ENCODE results near the gene SNTG2.

The SNTG2 gene

GRCh38 chr2:1306687-1307516, 356.3 kb downstream of the SNTG2 start:
- Histone ChIP-seq H3K18ac (ENCODE audit: low read length) (peak overlapping the region; percentile 92), H2BK15ac (ENCODE audit: low read length) (peak overlapping the region; percentile 29), H3K23ac (ENCODE audit: low read depth, low read length, poor library complexity) (peak overlapping the region; percentile 59), H2BK5ac (ENCODE audit: low read length) (no peak overlapping the region), H3K4me3 (ENCODE audit: low read length in 2 of 2) (peak overlapping the region in 1 of 2 donors; percentile 67), H2BK120ac (ENCODE audit: low read depth, low read length) (no peak overlapping the region), H3K79me1 (ENCODE audit: low read depth, low read length) (no peaks in the 10 kb centered on the region), H2AK5ac (ENCODE audit: low read depth, low read length) (peak overlapping the region; percentile 68), H3K9me3 (replicated peaks in 1 of 2; ENCODE audit: control insufficient read depth in 2 of 2, insufficient read depth in 1 of 2, low read depth in 1 of 2, low read length in 2 of 2) (peaks cover 0 to 4% of the 10 kb centered on the region in 2 donors), H3K36me3 (replicated peaks in 1 of 2; ENCODE audit: control insufficient read depth in 2 of 2, insufficient read depth in 2 of 2, low read length in 2 of 2) (no peaks in the 10 kb centered on the region), H3K4ac (ENCODE audit: low read length) (peak overlapping the region; percentile 72), H3K4me1 (ENCODE audit: control insufficient read depth in 2 of 2, insufficient read depth in 1 of 2, low read depth in 1 of 2, low read length in 2 of 2) (peaks cover 0 to 9% of the 10 kb centered on the region in 2 donors), H3K27ac (replicated peaks; ENCODE audit: low read length) (no peak overlapping the region), H3K4me2 (ENCODE audit: insufficient read depth, low read length, poor library complexity, severe bottlenecking) (no peak overlapping the region), H3K27me3 (ENCODE audit: control insufficient read depth in 3 of 3, insufficient read depth in 3 of 3, low read depth in 1 of 3, low read length in 3 of 3) (peaks cover 0 to 3% (median 0%) of the 10 kb centered on the region in 3 experiments), H2BK12ac (ENCODE audit: low read length) (peak overlapping the region; percentile 16), H2AFZ (ENCODE audit: low read length) (no peak overlapping the region), H3K9ac (ENCODE audit: low read depth, low read length, poor library complexity) (peak overlapping the region; percentile 64), H4K8ac (ENCODE audit: low read depth, low read length) (peak overlapping the region; percentile 77), H4K91ac (ENCODE audit: low read depth, low read length, poor library complexity) (peak overlapping the region; percentile 87), H3K14ac (ENCODE audit: low read length) (peak overlapping the region; percentile 11)
- DNase-seq (ENCODE audit: low spot score): no peak
- no CpG with 5 or more reads among the region's 17 CpGs for WGBS, 2 donors (ENCODE audit: extremely low coverage in 2 of 2, insufficient read length in 2 of 2, insufficient replicate concordance in 1 of 2)

GRCh38 chr2:1307670-1308069, 357.0 kb downstream of the SNTG2 start:
- H3K9me3 ChIP-seq (replicated peaks in 1 of 2; ENCODE audit: control insufficient read depth in 2 of 2, insufficient read depth in 1 of 2, low read depth in 1 of 2, low read length in 2 of 2): peaks cover 0 to 4% of the 10 kb centered on the region in 2 donors
- H2BK15ac ChIP-seq (ENCODE audit: low read length): no peak overlapping the region
- no peak overlapping the region for H2AK5ac ChIP-seq (ENCODE audit: low read depth, low read length)
- H3K23ac ChIP-seq (ENCODE audit: low read depth, low read length, poor library complexity): no peak overlapping the region
- H3K4me1 ChIP-seq (ENCODE audit: control insufficient read depth in 2 of 2, insufficient read depth in 1 of 2, low read depth in 1 of 2, low read length in 2 of 2): peaks cover 0 to 9% of the 10 kb centered on the region in 2 donors
- no peak overlapping the region for H4K8ac ChIP-seq (ENCODE audit: low read depth, low read length)
- H3K18ac ChIP-seq (ENCODE audit: low read length): no peak overlapping the region
- H3K4me3 ChIP-seq (ENCODE audit: low read length in 2 of 2): no peak overlapping the region
- H3K4ac ChIP-seq (ENCODE audit: low read length): no peak overlapping the region
- no peak overlapping the region for H3K27ac ChIP-seq (replicated peaks; ENCODE audit: low read length)
- H3K27me3 ChIP-seq (ENCODE audit: control insufficient read depth in 3 of 3, insufficient read depth in 3 of 3, low read depth in 1 of 3, low read length in 3 of 3): peaks cover 0 to 3% (median 0%) of the 10 kb centered on the region in 3 experiments
- H3K4me2 ChIP-seq (ENCODE audit: insufficient read depth, low read length, poor library complexity, severe bottlenecking): no peak overlapping the region
- no peaks in the 10 kb centered on the region for H3K36me3 ChIP-seq (replicated peaks in 1 of 2; ENCODE audit: control insufficient read depth in 2 of 2, insufficient read depth in 2 of 2, low read length in 2 of 2)
- no peak overlapping the region for H4K91ac ChIP-seq (ENCODE audit: low read depth, low read length, poor library complexity)
- WGBS, 2 donors (ENCODE audit: extremely low coverage in 2 of 2, insufficient read length in 2 of 2, insufficient replicate concordance in 1 of 2): no CpG with 5 or more reads among the region's 23 CpGs
- H2BK5ac ChIP-seq (ENCODE audit: low read length): no peak overlapping the region
- H2BK12ac ChIP-seq (ENCODE audit: low read length): no peak overlapping the region
- H2BK120ac ChIP-seq (ENCODE audit: low read depth, low read length): no peak overlapping the region
- H3K9ac ChIP-seq (ENCODE audit: low read depth, low read length, poor library complexity): no peak overlapping the region
- no peaks in the 10 kb centered on the region for H3K79me1 ChIP-seq (ENCODE audit: low read depth, low read length)
- no peak overlapping the region for H2AFZ ChIP-seq (ENCODE audit: low read length)
- H3K14ac ChIP-seq (ENCODE audit: low read length): no peak overlapping the region
- no peak for DNase-seq (ENCODE audit: low spot score)

- no peak overlapping the region for H3K4me2 ChIP-seq (ENCODE audit: insufficient read depth, low read length, poor library complexity, severe bottlenecking)
- no peak overlapping the region for H3K14ac ChIP-seq (ENCODE audit: low read length)
- H2AK5ac ChIP-seq (ENCODE audit: low read depth, low read length): no peak overlapping the region
- no peak overlapping the region for H2BK5ac ChIP-seq (ENCODE audit: low read length)
- no peak overlapping the region for H2AFZ ChIP-seq (ENCODE audit: low read length)
- H3K9me3 ChIP-seq (replicated peaks in 1 of 2; ENCODE audit: control insufficient read depth in 2 of 2, insufficient read depth in 1 of 2, low read depth in 1 of 2, low read length in 2 of 2): peaks cover 0 to 4% of the 10 kb centered on the region in 2 donors
- H3K79me1 ChIP-seq (ENCODE audit: low read depth, low read length): no peaks in the 10 kb centered on the region
- H3K36me3 ChIP-seq (replicated peaks in 1 of 2; ENCODE audit: control insufficient read depth in 2 of 2, insufficient read depth in 2 of 2, low read length in 2 of 2): no peaks in the 10 kb centered on the region
- no peak for DNase-seq (ENCODE audit: low spot score)
- no peak overlapping the region for H4K91ac ChIP-seq (ENCODE audit: low read depth, low read length, poor library complexity)
- H3K4me1 ChIP-seq (ENCODE audit: control insufficient read depth in 2 of 2, insufficient read depth in 1 of 2, low read depth in 1 of 2, low read length in 2 of 2): peaks cover 0 to 9% of the 10 kb centered on the region in 2 donors
- H3K4ac ChIP-seq (ENCODE audit: low read length): no peak overlapping the region
- no peak overlapping the region for H2BK15ac ChIP-seq (ENCODE audit: low read length)
- no peak overlapping the region for H3K23ac ChIP-seq (ENCODE audit: low read depth, low read length, poor library complexity)
- H2BK120ac ChIP-seq (ENCODE audit: low read depth, low read length): no peak overlapping the region
- no peak overlapping the region for H3K4me3 ChIP-seq (ENCODE audit: low read length in 2 of 2)
- no peak overlapping the region for H4K8ac ChIP-seq (ENCODE audit: low read depth, low read length)
- peaks cover 0 to 3% (median 0%) of the 10 kb centered on the region in 3 experiments for H3K27me3 ChIP-seq (ENCODE audit: control insufficient read depth in 3 of 3, insufficient read depth in 3 of 3, low read depth in 1 of 3, low read length in 3 of 3)
- no peak overlapping the region for H2BK12ac ChIP-seq (ENCODE audit: low read length)
- H3K27ac ChIP-seq (replicated peaks; ENCODE audit: low read length): no peak overlapping the region
- H3K9ac ChIP-seq (ENCODE audit: low read depth, low read length, poor library complexity): no peak overlapping the region
- WGBS, 2 donors (ENCODE audit: extremely low coverage in 2 of 2, insufficient read length in 2 of 2, insufficient replicate concordance in 1 of 2): no CpG with 5 or more reads among the region's 8 CpGs
- peak overlapping the region; percentile 54 for H3K18ac ChIP-seq (ENCODE audit: low read length)
Measured at GRCh38 chr2:1308678-1309077, 358.0 kb downstream of the SNTG2 start.

GRCh38 chr2:1309507-1309906, 358.9 kb downstream of the SNTG2 start:
- WGBS, 2 donors (ENCODE audit: extremely low coverage in 2 of 2, insufficient read length in 2 of 2, insufficient replicate concordance in 1 of 2): no CpG with 5 or more reads among the region's 3 CpGs
- Histone ChIP-seq H3K36me3 (replicated peaks in 1 of 2; ENCODE audit: control insufficient read depth in 2 of 2, insufficient read depth in 2 of 2, low read length in 2 of 2) (no peaks in the 10 kb centered on the region), H2AK5ac (ENCODE audit: low read depth, low read length) (no peak overlapping the region), H2BK15ac (ENCODE audit: low read length) (no peak overlapping the region), H3K14ac (ENCODE audit: low read length) (no peak overlapping the region), H3K23ac (ENCODE audit: low read depth, low read length, poor library complexity) (no peak overlapping the region), H3K27ac (replicated peaks; ENCODE audit: low read length) (no peak overlapping the region), H3K9me3 (replicated peaks in 1 of 2; ENCODE audit: control insufficient read depth in 2 of 2, insufficient read depth in 1 of 2, low read depth in 1 of 2, low read length in 2 of 2) (peaks cover 0 to 4% of the 10 kb centered on the region in 2 donors), H4K91ac (ENCODE audit: low read depth, low read length, poor library complexity) (no peak overlapping the region), H3K18ac (ENCODE audit: low read length) (peak overlapping the region; percentile 13), H2BK12ac (ENCODE audit: low read length) (no peak overlapping the region), H3K79me1 (ENCODE audit: low read depth, low read length) (no peaks in the 10 kb centered on the region), H3K4me3 (ENCODE audit: low read length in 2 of 2) (no peak overlapping the region), H2BK120ac (ENCODE audit: low read depth, low read length) (no peak overlapping the region), H3K4ac (ENCODE audit: low read length) (no peak overlapping the region), H2BK5ac (ENCODE audit: low read length) (no peak overlapping the region), H4K8ac (ENCODE audit: low read depth, low read length) (no peak overlapping the region), H3K4me1 (ENCODE audit: control insufficient read depth in 2 of 2, insufficient read depth in 1 of 2, low read depth in 1 of 2, low read length in 2 of 2) (peaks cover 0 to 9% of the 10 kb centered on the region in 2 donors), H3K9ac (ENCODE audit: low read depth, low read length, poor library complexity) (no peak overlapping the region), H2AFZ (ENCODE audit: low read length) (no peak overlapping the region), H3K27me3 (ENCODE audit: control insufficient read depth in 3 of 3, insufficient read depth in 3 of 3, low read depth in 1 of 3, low read length in 3 of 3) (peaks cover 0 to 3% (median 0%) of the 10 kb centered on the region in 3 experiments), H3K4me2 (ENCODE audit: insufficient read depth, low read length, poor library complexity, severe bottlenecking) (no peak overlapping the region)
- DNase-seq (ENCODE audit: low spot score): no peak
